Measurements from ENCODE around the gene PDZD8. TPM values are rescaled to one million over a fixed set of nuclear protein-coding genes. Genes with fewer than 3 reads are reported as not detected.

PDZD8 gene
- total RNA-seq, 1 donor from 2014 or later, result 20.1 TPM

DNA sequence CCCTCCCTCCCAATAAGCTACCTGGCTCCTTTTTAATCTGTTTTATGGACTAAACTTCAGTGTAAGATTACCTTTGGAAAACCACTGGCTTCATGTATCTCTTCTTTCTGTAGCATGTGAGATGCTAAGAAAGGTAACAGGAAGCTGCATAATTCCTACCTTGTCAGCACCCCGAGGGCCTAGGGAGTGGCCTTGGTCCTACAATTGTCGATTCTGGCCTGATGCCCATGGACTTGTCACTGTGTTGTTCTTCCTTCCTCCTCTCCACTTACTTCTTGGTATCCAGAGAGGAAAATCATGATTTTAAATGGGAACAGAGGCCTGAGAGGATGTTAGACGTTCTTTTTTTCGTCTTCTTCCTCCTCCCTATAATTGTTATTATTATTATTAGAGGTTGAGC is 42.9 kb upstream of the PDZD8 start:
- H2AFZ ChIP-seq (replicated peaks), result no peak overlapping the region
- no peaks in the 10 kb centered on the region for H3K27me3 ChIP-seq
- no peak overlapping the region for H3K4me3 ChIP-seq
- peaks cover 7% of the 10 kb centered on the region for H3K27me3 Mint-ChIP-seq (ENCODE audit: insufficient read depth, low read depth)
- H3K36me3 ChIP-seq, result no peaks in the 10 kb centered on the region
- no peak overlapping the region for H3K27ac Mint-ChIP-seq
- no peaks in the 10 kb centered on the region for H4K20me1 ChIP-seq (ENCODE audit: low read depth)
- H3K9me3 ChIP-seq (ENCODE audit: low read depth), result no peaks in the 10 kb centered on the region
- no peaks in the 10 kb centered on the region for H3K79me2 ChIP-seq (ENCODE audit: low read depth)
- peaks cover 17% of the 10 kb centered on the region for H3K4me1 ChIP-seq
- no peak overlapping the region for H3K27ac ChIP-seq
- no peak overlapping the region for H3K4me2 ChIP-seq
- no peaks in the 10 kb centered on the region for H3K36me3 Mint-ChIP-seq
- no peaks in the 10 kb centered on the region for H3F3A ChIP-seq (ENCODE audit: low read depth)
- peaks cover 6% of the 10 kb centered on the region for H3K9me3 Mint-ChIP-seq
- TF ChIP-seq EZH2phosphoT487 (IDR thresholded peaks at IDR 0.05), result no peak
- TF ChIP-seq EZH2 (IDR thresholded peaks at IDR 0.05), result no peak
- TF ChIP-seq, protein P1, sequence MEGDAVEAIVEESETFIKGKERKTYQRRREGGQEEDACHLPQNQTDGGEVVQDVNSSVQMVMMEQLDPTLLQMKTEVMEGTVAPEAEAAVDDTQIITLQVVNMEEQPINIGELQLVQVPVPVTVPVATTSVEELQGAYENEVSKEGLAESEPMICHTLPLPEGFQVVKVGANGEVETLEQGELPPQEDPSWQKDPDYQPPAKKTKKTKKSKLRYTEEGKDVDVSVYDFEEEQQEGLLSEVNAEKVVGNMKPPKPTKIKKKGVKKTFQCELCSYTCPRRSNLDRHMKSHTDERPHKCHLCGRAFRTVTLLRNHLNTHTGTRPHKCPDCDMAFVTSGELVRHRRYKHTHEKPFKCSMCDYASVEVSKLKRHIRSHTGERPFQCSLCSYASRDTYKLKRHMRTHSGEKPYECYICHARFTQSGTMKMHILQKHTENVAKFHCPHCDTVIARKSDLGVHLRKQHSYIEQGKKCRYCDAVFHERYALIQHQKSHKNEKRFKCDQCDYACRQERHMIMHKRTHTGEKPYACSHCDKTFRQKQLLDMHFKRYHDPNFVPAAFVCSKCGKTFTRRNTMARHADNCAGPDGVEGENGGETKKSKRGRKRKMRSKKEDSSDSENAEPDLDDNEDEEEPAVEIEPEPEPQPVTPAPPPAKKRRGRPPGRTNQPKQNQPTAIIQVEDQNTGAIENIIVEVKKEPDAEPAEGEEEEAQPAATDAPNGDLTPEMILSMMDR (IDR thresholded peaks at IDR 0.05), result no peak
- DNase-seq (ENCODE audit: low spot score), result no peak
- no peak overlapping the region for H3K4me3 Mint-ChIP-seq
- no peak overlapping the region for H3K9ac ChIP-seq
- peaks cover 35% of the 10 kb centered on the region for H3K4me1 Mint-ChIP-seq

DNA sequence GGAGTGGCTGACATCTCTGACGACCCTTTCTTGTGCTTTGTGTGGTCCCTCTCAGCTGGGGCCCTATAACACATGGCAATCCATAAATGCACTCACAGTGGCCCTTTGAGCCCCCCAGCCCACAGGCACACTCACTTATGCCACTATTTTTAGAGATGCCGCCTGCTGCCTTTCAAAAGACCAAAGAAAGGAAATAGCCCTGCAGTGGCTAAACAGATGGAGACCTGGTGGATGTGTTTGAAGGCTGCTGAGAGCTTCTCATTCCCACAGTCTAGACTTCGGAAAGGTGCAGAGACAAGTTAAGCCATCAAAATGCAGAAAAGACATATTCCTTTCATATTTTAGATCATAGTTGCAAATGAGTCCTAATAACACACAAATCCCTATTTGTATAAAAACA is 42.0 kb upstream of the PDZD8 start:
- H3K9me3 ChIP-seq (ENCODE audit: low read depth), result no peaks in the 10 kb centered on the region
- peaks cover 35% of the 10 kb centered on the region for H3K4me1 Mint-ChIP-seq
- H3K9me3 Mint-ChIP-seq, result peaks cover 6% of the 10 kb centered on the region
- H3K27me3 Mint-ChIP-seq (ENCODE audit: insufficient read depth, low read depth), result peaks cover 6% of the 10 kb centered on the region
- DNase-seq (ENCODE audit: low spot score), result no peak
- no peaks in the 10 kb centered on the region for H3K36me3 Mint-ChIP-seq
- no peaks in the 10 kb centered on the region for H3K27me3 ChIP-seq
- H3K4me3 Mint-ChIP-seq, result no peak overlapping the region
- H2AFZ ChIP-seq (replicated peaks), result no peak overlapping the region
- H3K27ac ChIP-seq, result no peak overlapping the region
- no peak overlapping the region for H3K4me2 ChIP-seq
- peaks cover 17% of the 10 kb centered on the region for H3K4me1 ChIP-seq
- TF ChIP-seq, protein P1 (IDR thresholded peaks at IDR 0.05), result no peak
- TF ChIP-seq EZH2phosphoT487 (IDR thresholded peaks at IDR 0.05) (no peak), EZH2 (IDR thresholded peaks at IDR 0.05) (no peak)
- no peak overlapping the region for H3K9ac ChIP-seq
- H4K20me1 ChIP-seq (ENCODE audit: low read depth), result no peaks in the 10 kb centered on the region
- peak overlapping the region; percentile 46 for H3K27ac Mint-ChIP-seq
- H3F3A ChIP-seq (ENCODE audit: low read depth), result no peaks in the 10 kb centered on the region
- no peaks in the 10 kb centered on the region for H3K79me2 ChIP-seq (ENCODE audit: low read depth)
- no peak overlapping the region for H3K4me3 ChIP-seq
- no peaks in the 10 kb centered on the region for H3K36me3 ChIP-seq

DNA sequence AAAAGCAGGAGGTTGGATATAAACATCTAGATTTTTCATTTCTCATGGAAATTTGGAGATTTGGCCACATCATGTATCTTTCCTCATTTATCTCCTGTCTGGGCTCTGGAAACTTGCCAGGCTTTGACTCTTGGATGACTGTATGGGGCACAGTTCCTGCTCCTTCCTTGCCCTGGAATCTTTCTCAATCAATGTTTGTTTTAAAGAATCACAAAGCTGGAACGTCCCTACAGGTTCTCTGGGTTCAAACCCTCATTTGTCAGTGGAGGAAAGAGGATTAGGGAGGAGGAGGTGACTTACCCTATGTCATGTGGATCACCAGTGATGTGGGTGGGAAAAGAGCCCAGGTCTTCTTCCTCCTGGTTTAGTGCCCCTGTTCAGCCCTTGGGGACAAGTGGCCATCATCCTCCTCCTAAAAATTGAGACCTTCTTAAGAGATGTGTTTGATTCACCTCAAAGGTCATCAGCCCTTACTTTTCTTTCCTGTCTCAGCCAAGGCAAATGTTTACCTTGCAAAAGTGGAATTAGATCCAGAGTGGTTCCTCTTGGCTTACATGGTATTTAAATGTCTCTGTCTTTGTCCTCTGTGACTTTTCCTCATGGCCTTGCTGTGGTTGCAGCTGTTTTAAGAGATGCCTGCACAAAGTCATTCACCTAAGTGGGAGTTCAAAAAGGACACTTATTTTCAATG is 38.8 kb upstream of the PDZD8 start:
- DNase-seq (ENCODE audit: low spot score), result no peak
- TF ChIP-seq EZH2phosphoT487 (IDR thresholded peaks at IDR 0.05), result no peak
- TF ChIP-seq, protein P1 (IDR thresholded peaks at IDR 0.05), result no peak
- TF ChIP-seq EZH2 (IDR thresholded peaks at IDR 0.05), result no peak
- H3K27me3 ChIP-seq, result no peaks in the 10 kb centered on the region
- H3K36me3 ChIP-seq, result no peaks in the 10 kb centered on the region
- Mint-ChIP-seq H3K27ac (no peak overlapping the region), H3K4me1 (peaks cover 27% of the 10 kb centered on the region), H3K9me3 (no peaks in the 10 kb centered on the region), H3K4me3 (no peak overlapping the region), H3K27me3 (ENCODE audit: insufficient read depth, low read depth) (no peaks in the 10 kb centered on the region), H3K36me3 (no peaks in the 10 kb centered on the region)
- H3K27ac ChIP-seq, result no peak overlapping the region
- no peak overlapping the region for H3K4me2 ChIP-seq
- H3K4me3 ChIP-seq, result no peak overlapping the region
- H3K4me1 ChIP-seq, result peaks cover 3% of the 10 kb centered on the region
- no peak overlapping the region for H3K9ac ChIP-seq
- H3K79me2 ChIP-seq (ENCODE audit: low read depth), result no peaks in the 10 kb centered on the region
- H2AFZ ChIP-seq (replicated peaks), result no peak overlapping the region
- no peaks in the 10 kb centered on the region for H3K9me3 ChIP-seq (ENCODE audit: low read depth)
- no peaks in the 10 kb centered on the region for H3F3A ChIP-seq (ENCODE audit: low read depth)
- H4K20me1 ChIP-seq (ENCODE audit: low read depth), result no peaks in the 10 kb centered on the region
